HCT116 (cell line): ENCODE results near the gene UBA5. TPM values are rescaled to one million over a fixed set of nuclear protein-coding genes. Genes with fewer than 3 reads are reported as not detected.

Experiments used
- ATAC-seq: fragments of 200-7000 bp; cut with Tn5 transposase; 2 replicates; pipeline ENCODE4 v1.9.1; 2020; ENCODE audit warnings: mild to moderate bottlenecking, moderate library complexity
- BruUV-seq: library from RNA; stranded (reverse); fragments of 400-500 nt; replicated peaks from 2 replicates; lab custom pipeline; 2021; lab: Mats Ljungman, UMichigan
- CTCF ChIA-PET: fragments of 300-600 bp; sonication (Branson Sonifier 250); formaldehyde crosslinking; loops from one replicate; lab custom pipeline; 2021; ENCODE audit warnings: antibody characterized with exemption; lab: Charles Lee
- POLR2A ChIA-PET: fragments of 300-600, 350-600 bp; sonication (Branson Sonifier 250); formaldehyde crosslinking; loops from one replicate; lab custom pipeline; 2021; ENCODE audit warnings: antibody characterized with exemption; lab: Charles Lee
- RAD21 ChIA-PET, 2 experiments: fragments of 300-600 bp; sonication (Branson Sonifier 250); formaldehyde crosslinking; loops; one replicate each; lab custom pipeline; 2023; ENCODE audit warnings: low total read pairs in 2 of 2; ENCODE audit not compliant: uncharacterized antibody in 2 of 2, unreplicated experiment in 2 of 2, low non-redundant PET in 1 of 2; lab: Charles Lee
- DNase-seq: peaks from one replicate; pipeline ENCODE4 v3.0.0-alpha.2; 2010; ENCODE audit warnings: low read depth, low spot score
- H2AFZ ChIP-seq: fragments of 200-600 bp; shearing (Covaris generic), sonication (generic); 2 replicates; pipeline ENCODE4 v1.6.1; 2017; ENCODE audit warnings: low read depth, mixed run types, mixed read lengths, antibody characterized with exemption, low read length; ENCODE audit not compliant: poor library complexity, severe bottlenecking
- H3K27ac ChIP-seq: 2 replicates; pipeline ENCODE4 v1.5.1; 2012; ENCODE audit warnings: low read depth, low read length
- H3K27me3 ChIP-seq: fragments of 200-600 bp; sonication (generic); 2 replicates; pipeline ENCODE4 v1.6.1; 2016; ENCODE audit warnings: mixed run types, low read length, mixed read lengths; ENCODE audit not compliant: insufficient read depth
- H3K36me3 ChIP-seq, 2 experiments: fragments of 200-500 bp in 1 of 2; fragments of 200-600 bp in 1 of 2; sonication (Bioruptor generic) in 1 of 2; sonication (generic) in 1 of 2; 2 replicates each; pipeline versions ENCODE4 v1.5.1 to v1.6.1; 2014 to 2016; ENCODE audit warnings: low read length in 2 of 2, inconsistent platforms in 1 of 2, mixed read lengths in 1 of 2, mixed run types in 1 of 2; ENCODE audit not compliant: insufficient read depth in 2 of 2, control insufficient read depth in 1 of 2
- H3K4me1 ChIP-seq, 2 experiments: fragments of 200-600 bp in 1 of 2; sonication (generic) in 1 of 2; 2 replicates each; pipeline versions ENCODE4 v1.5.1 to v1.6.1; 2012 to 2017; ENCODE audit warnings: low read length in 2 of 2, inconsistent platforms in 1 of 2, mild to moderate bottlenecking in 1 of 2, mixed read lengths in 1 of 2, mixed run types in 1 of 2, moderate library complexity in 1 of 2; ENCODE audit not compliant: insufficient read depth in 2 of 2, control insufficient read depth in 1 of 2
- H3K4me2 ChIP-seq: fragments of 200-600 bp; sonication (generic); 2 replicates; pipeline ENCODE4 v1.6.1; 2017; ENCODE audit warnings: mixed run types, low read length, mixed read lengths
- H3K4me3 ChIP-seq, 2 experiments: fragments of 200-600 bp in 1 of 2; sonication (generic) in 1 of 2; replicated peaks in 1 of 2; 2 replicates each; pipeline ENCODE4 v1.5.1; 2011 to 2016; ENCODE audit warnings: low read length in 2 of 2, control low read depth in 1 of 2, low read depth in 1 of 2, mild to moderate bottlenecking in 1 of 2, mixed read lengths in 1 of 2, mixed run types in 1 of 2
- H3K79me2 ChIP-seq: fragments of 200-600 bp; sonication (generic); 2 replicates; pipeline ENCODE4 v1.6.1; 2017; ENCODE audit warnings: mild to moderate bottlenecking, mixed run types, low read length, moderate library complexity, mixed read lengths; ENCODE audit not compliant: insufficient read depth
- H3K9ac ChIP-seq: fragments of 200-600 bp; sonication (generic); 2 replicates; pipeline ENCODE4 v1.6.1; 2016; ENCODE audit warnings: low read length, mixed read lengths
- H3K9me2 ChIP-seq: fragments of 200-600 bp; sonication (generic), shearing (Covaris generic); 2 replicates; pipeline ENCODE4 v1.6.1; 2017; ENCODE audit warnings: mixed run types, mild to moderate bottlenecking, moderate library complexity; ENCODE audit not compliant: insufficient read depth
- H3K9me3 ChIP-seq, 2 experiments: fragments of 200-500 bp in 1 of 2; fragments of 200-600 bp in 1 of 2; sonication (Bioruptor generic) in 1 of 2; sonication (generic) in 1 of 2; 2 replicates each; pipeline ENCODE4 v1.6.1; 2014 to 2017; ENCODE audit warnings: low read length in 2 of 2, mixed read lengths in 2 of 2, inconsistent platforms in 1 of 2, low read depth in 1 of 2, mild to moderate bottlenecking in 1 of 2, mixed run types in 1 of 2, moderate library complexity in 1 of 2; ENCODE audit not compliant: control insufficient read depth in 1 of 2, insufficient read depth in 1 of 2
- H4K20me1 ChIP-seq: fragments of 200-600 bp; sonication (generic), shearing (Covaris generic); 2 replicates; pipeline ENCODE4 v1.6.1; 2017; ENCODE audit warnings: mixed run types, mild to moderate bottlenecking, moderate library complexity; ENCODE audit not compliant: insufficient read depth
- ATF3 ChIP-seq: IDR thresholded peaks from 2 replicates; pipeline ENCODE4 v1.6.1; 2012
- CBX3 ChIP-seq: IDR thresholded peaks from 2 replicates; pipeline ENCODE4 v1.6.1; 2012; ENCODE audit warnings: low read depth
- ELF1 ChIP-seq: IDR thresholded peaks from 2 replicates; pipeline ENCODE4 v1.6.1; 2012; ENCODE audit warnings: low read depth, borderline replicate concordance
- EZH2 ChIP-seq: fragments of 200-600 bp; sonication (generic); IDR thresholded peaks from 2 replicates; pipeline ENCODE4 v1.6.1; 2017; ENCODE audit warnings: antibody characterized with exemption, mixed run types
- EZH2phosphoT487 ChIP-seq: fragments of 200-600 bp; IDR thresholded peaks from 2 replicates; pipeline ENCODE4 v1.6.1; 2018; ENCODE audit warnings: antibody characterized with exemption, borderline replicate concordance
- JUND ChIP-seq: IDR thresholded peaks from 2 replicates; pipeline ENCODE4 v1.6.1; 2012
- POLR2A ChIP-seq: IDR thresholded peaks from 2 replicates; pipeline ENCODE4 v1.7.0; 2011; ENCODE audit warnings: borderline replicate concordance; ENCODE audit not compliant: insufficient read depth, insufficient read length; ENCODE audit errors: extremely low read depth
- POLR2AphosphoS5 ChIP-seq: IDR thresholded peaks from 2 replicates; pipeline ENCODE4 v1.6.1; 2011; ENCODE audit warnings: mild to moderate bottlenecking, low read depth, low read length, moderate library complexity
- RAD21 ChIP-seq: IDR thresholded peaks from 2 replicates; pipeline ENCODE4 v1.6.1; 2012; ENCODE audit warnings: low read depth, mild to moderate bottlenecking
- SIN3A ChIP-seq: IDR thresholded peaks from 2 replicates; pipeline ENCODE4 v1.6.1; 2012; ENCODE audit warnings: low read depth
- SRF ChIP-seq: IDR thresholded peaks from 2 replicates; pipeline ENCODE4 v1.6.1; 2012; ENCODE audit warnings: low read depth
- TCF7L2 ChIP-seq: IDR thresholded peaks from 2 replicates; pipeline ENCODE4 v1.7.0; 2011; ENCODE audit warnings: borderline replicate concordance, inconsistent platforms; ENCODE audit not compliant: insufficient read depth, insufficient read length; ENCODE audit errors: extremely low read depth
- YY1 ChIP-seq: IDR thresholded peaks from 2 replicates; pipeline ENCODE4 v1.6.1; 2011; ENCODE audit warnings: low read length, low read depth, moderate library complexity, mild to moderate bottlenecking; ENCODE audit not compliant: insufficient replicate concordance; ENCODE audit errors: extremely low read depth
- ZBTB33 ChIP-seq: IDR thresholded peaks from 2 replicates; pipeline ENCODE4 v1.6.1; 2011; ENCODE audit warnings: mild to moderate bottlenecking, low read length, moderate library complexity; ENCODE audit not compliant: insufficient replicate concordance; ENCODE audit errors: extremely low read depth
- ZFX ChIP-seq: fragments of 450-650 bp; IDR thresholded peaks from 2 replicates; pipeline ENCODE4 v1.6.1; 2017
- ZNF274 ChIP-seq: fragments of 200-500 bp; sonication (Bioruptor generic); IDR thresholded peaks from 2 replicates; pipeline ENCODE4 v1.6.1; 2014; ENCODE audit warnings: mild to moderate bottlenecking, low read depth, low read length, inconsistent platforms
- intact Hi-C: fragments of 100-400 bp; cut with micrococcal nuclease; formaldehyde crosslinking; loops from 2 replicates; pipeline ENCODE4 v1.10.0; 2022
- total RNA-seq: library from RNA; stranded (reverse); gene quantifications from one replicate; pipeline ENCODE4 v1.2.1, GENCODE V29; 2021; ENCODE audit not compliant: unreplicated experiment
- TF ChIP-seq, protein P1 (sequence below), 3 experiments: fragments of 200-600 bp in 1 of 3; sonication (generic) in 1 of 3; IDR thresholded peaks in 2 of 3; conservative IDR thresholded peaks in 1 of 3; 2 replicates each; pipeline ENCODE4 v1.5.1; 2012 to 2017; ENCODE audit warnings: low read depth in 2 of 3, low read length in 2 of 3, antibody characterized with exemption in 1 of 3, borderline replicate concordance in 1 of 3, control low read depth in 1 of 3, mild to moderate bottlenecking in 1 of 3, mixed read lengths in 1 of 3, mixed run types in 1 of 3, moderate library complexity in 1 of 3; ENCODE audit not compliant: insufficient read depth in 1 of 3
- TF ChIP-seq, protein P2 (sequence below): IDR thresholded peaks from 2 replicates; pipeline ENCODE4 v1.6.1; 2012; ENCODE audit warnings: low read depth

Gene UBA5
- total RNA-seq, 1 experiment from 2014 or later, result 43.7 TPM

GRCh38 chr3:132669256-132669777, 9.2 kb downstream of the UBA5 start:
- Histone ChIP-seq H2AFZ (no peak overlapping the region), H3K9me2 (no peaks in the 10 kb centered on the region), H3K36me3 (peaks cover 24 to 28% of the 10 kb centered on the region in 2 experiments), H3K4me3 (no peak overlapping the region), H3K27me3 (no peaks in the 10 kb centered on the region), H3K9ac (no peak overlapping the region), H3K79me2 (peaks cover 36% of the 10 kb centered on the region), H3K27ac (no peak overlapping the region), H3K9me3 (no peaks in the 10 kb centered on the region; a peak in 1 of 4 replicates), H3K4me2 (no peak overlapping the region), H4K20me1 (no peaks in the 10 kb centered on the region), H3K4me1 (no peaks in the 10 kb centered on the region)
- no peak for TF ChIP-seq POLR2AphosphoS5
- no peak for TF ChIP-seq TCF7L2
- TF ChIP-seq ELF1, result no peak
- TF ChIP-seq POLR2A, result no peak
- TF ChIP-seq ZBTB33, result no peak
- TF ChIP-seq CBX3, result no peak
- TF ChIP-seq EZH2, result no peak
- TF ChIP-seq SIN3A, result no peak
- TF ChIP-seq ZFX, result no peak
- no peak for TF ChIP-seq EZH2phosphoT487
- TF ChIP-seq SRF, result no peak
- no peak for TF ChIP-seq YY1
- TF ChIP-seq, protein P1, sequence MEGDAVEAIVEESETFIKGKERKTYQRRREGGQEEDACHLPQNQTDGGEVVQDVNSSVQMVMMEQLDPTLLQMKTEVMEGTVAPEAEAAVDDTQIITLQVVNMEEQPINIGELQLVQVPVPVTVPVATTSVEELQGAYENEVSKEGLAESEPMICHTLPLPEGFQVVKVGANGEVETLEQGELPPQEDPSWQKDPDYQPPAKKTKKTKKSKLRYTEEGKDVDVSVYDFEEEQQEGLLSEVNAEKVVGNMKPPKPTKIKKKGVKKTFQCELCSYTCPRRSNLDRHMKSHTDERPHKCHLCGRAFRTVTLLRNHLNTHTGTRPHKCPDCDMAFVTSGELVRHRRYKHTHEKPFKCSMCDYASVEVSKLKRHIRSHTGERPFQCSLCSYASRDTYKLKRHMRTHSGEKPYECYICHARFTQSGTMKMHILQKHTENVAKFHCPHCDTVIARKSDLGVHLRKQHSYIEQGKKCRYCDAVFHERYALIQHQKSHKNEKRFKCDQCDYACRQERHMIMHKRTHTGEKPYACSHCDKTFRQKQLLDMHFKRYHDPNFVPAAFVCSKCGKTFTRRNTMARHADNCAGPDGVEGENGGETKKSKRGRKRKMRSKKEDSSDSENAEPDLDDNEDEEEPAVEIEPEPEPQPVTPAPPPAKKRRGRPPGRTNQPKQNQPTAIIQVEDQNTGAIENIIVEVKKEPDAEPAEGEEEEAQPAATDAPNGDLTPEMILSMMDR (IDR thresholded peaks at IDR 0.05 in 2 of 3, conservative IDR thresholded peaks at IDR 0.05 in 1 of 3; ENCODE audit: borderline replicate concordance in 1 of 3, insufficient read depth in 1 of 3, low read depth in 2 of 3, low read length in 2 of 3), result no peak
- TF ChIP-seq, protein P2, sequence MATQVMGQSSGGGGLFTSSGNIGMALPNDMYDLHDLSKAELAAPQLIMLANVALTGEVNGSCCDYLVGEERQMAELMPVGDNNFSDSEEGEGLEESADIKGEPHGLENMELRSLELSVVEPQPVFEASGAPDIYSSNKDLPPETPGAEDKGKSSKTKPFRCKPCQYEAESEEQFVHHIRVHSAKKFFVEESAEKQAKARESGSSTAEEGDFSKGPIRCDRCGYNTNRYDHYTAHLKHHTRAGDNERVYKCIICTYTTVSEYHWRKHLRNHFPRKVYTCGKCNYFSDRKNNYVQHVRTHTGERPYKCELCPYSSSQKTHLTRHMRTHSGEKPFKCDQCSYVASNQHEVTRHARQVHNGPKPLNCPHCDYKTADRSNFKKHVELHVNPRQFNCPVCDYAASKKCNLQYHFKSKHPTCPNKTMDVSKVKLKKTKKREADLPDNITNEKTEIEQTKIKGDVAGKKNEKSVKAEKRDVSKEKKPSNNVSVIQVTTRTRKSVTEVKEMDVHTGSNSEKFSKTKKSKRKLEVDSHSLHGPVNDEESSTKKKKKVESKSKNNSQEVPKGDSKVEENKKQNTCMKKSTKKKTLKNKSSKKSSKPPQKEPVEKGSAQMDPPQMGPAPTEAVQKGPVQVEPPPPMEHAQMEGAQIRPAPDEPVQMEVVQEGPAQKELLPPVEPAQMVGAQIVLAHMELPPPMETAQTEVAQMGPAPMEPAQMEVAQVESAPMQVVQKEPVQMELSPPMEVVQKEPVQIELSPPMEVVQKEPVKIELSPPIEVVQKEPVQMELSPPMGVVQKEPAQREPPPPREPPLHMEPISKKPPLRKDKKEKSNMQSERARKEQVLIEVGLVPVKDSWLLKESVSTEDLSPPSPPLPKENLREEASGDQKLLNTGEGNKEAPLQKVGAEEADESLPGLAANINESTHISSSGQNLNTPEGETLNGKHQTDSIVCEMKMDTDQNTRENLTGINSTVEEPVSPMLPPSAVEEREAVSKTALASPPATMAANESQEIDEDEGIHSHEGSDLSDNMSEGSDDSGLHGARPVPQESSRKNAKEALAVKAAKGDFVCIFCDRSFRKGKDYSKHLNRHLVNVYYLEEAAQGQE, result no peak
- TF ChIP-seq RAD21, result no peak
- no peak for TF ChIP-seq ZNF274
- no peak for TF ChIP-seq JUND
- TF ChIP-seq ATF3, result no peak
- CTCF ChIA-PET, result interaction anchor here (1.1 kb wide), 1 partner anchor 27 kb away, joined by 3 read pairs; no protein-coding TSS in a partner anchor
- no TSS peak for BruUV-seq
- no peak for DNase-seq
- no peak for ATAC-seq
- intact Hi-C loops, result no loop called here
- POLR2A ChIA-PET, result interaction anchor here (1.4 kb wide), 1 partner anchor 10 kb away, joined by 3 read pairs; the partner anchor contains the start of genes ACAD11 and UBA5
- RAD21 ChIA-PET, result no interaction called here
